GM11168 (cell line): ENCODE data around the gene RNU7-1.

ENCODE experiments used
- in situ Hi-C: fragments of 300-500 bp; cut with MboI; formaldehyde crosslinking; loops from one replicate; pipeline ENCODE4 v1.12.0; 2022; ENCODE audit warnings: low sequenced_read_pairs; ENCODE audit not compliant: unreplicated experiment

RNU7-1 gene

GRCh38 chr12:6952121-6952862 is 8.7 kb downstream of the RNU7-1 start:
- in situ Hi-C loops: no loop called here

- in situ Hi-C loops: no loop called here
Measured at GRCh38 chr12:6952863-6953441, 9.3 kb downstream of the RNU7-1 start.

DNA sequence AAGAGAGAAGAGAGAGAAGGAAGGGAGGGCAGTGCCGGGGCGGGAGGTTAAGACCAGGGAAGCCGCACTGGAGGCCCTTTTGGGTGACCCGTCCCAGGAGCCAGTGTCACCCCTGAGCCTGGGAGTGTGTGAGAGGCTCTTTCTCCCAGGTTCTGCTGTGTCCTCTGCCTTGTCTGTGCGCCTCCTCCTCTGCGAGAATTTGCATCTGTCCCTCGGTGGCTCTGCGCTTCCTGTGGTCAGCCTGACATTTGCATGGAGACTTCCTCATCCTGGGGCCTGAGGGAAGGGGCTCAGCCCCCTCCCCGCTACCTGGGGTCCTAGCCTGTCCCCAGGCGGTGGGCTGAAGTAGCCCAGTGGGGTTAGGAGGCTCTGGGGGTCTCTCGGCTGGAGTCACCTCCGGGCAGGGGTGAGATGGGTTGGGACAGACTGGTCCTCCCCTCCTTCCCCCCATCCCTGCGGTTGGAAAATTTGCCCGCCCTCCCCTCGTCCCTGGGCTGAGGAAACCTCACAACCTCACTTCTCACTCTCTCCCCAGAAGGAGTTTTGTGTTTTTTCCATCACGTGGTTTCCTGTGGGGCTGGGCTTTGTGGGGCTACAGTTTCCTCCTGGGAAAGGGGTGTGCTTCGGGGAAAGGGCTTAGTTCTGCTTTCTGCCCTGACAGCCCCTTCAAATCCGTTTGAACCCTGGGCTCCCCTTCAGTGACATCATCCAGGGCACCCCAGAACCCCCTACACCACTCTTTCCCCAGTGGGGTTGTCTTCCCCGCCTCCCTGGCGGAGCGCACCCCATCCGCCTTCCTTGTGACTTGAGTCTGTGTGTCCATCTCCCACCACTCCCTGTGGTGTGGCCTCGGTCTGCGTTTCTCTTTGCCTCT is 10.1 kb downstream of the RNU7-1 start:
- in situ Hi-C loops: no loop called here

GRCh38 chr12:6954316-6955107 is 10.9 kb downstream of the RNU7-1 start:
- in situ Hi-C loops: no loop called here

DNA sequence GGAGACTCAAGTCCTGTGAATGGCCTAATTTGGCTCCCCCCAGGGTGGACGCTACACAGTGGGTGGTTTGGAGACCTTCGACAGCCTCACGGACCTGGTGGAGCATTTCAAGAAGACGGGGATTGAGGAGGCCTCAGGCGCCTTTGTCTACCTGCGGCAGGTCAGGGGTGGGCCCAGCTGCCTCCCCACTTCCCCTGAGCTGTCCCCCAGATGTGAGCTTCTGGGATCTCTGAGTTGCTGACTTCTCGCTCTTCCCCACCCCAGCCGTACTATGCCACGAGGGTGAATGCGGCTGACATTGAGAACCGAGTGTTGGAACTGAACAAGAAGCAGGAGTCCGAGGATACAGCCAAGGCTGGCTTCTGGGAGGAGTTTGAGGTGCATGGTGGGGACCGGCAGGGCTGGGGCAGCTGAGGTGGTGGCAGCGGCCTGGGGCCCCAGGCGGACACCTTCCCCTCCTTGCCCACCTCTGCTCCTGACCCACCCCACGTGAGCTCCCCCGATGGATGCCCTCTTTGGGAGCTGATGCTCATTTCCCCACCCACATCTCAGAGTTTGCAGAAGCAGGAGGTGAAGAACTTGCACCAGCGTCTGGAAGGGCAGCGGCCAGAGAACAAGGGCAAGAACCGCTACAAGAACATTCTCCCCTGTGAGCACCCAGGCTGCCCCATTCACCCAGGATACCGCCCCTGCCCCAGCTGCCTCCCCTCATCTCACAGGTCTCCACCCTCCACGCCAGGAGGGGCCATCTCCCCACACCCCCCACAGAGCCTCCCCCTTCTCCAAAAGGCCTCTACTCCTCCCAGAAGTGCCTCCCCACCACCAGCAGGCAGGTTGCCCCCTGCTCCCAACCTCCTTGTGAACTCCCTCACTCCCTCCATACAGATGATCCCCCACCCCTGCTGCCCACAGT is 11.7 kb downstream of the RNU7-1 start:
- in situ Hi-C loops: no loop called here

DNA sequence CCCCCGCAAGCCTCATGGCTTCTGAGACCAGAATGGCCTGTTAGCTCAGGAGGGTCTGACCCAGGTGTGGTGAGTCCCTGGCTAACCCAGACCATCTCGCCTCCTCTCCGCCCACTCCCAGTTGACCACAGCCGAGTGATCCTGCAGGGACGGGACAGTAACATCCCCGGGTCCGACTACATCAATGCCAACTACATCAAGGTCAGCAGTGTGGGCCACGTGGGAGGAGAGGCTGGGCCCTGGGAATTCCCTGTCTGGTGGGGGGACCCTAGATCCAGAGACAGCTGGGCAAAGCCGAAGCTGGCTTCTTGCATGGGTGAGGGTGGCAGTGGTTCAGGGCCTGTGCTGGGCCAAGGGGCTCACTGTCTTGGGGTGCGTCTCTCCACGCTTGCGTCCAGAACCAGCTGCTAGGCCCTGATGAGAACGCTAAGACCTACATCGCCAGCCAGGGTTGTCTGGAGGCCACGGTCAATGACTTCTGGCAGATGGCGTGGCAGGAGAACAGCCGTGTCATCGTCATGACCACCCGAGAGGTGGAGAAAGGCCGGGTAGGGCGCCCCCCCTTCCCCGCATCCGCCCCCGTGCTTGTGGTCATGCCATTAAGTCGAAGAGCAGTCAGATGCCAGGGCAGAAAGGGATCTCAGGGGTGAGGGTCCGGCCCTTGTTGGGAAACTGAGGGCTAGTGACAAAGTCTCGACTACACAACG is 12.6 kb downstream of the RNU7-1 start:
- in situ Hi-C loops: no loop called here

GRCh38 chr12:6957151-6957701 is 13.6 kb downstream of the RNU7-1 start:
- in situ Hi-C loops: no loop called here

- in situ Hi-C loops: no loop called here
Measured at GRCh38 chr12:6957741-6958608, 14.4 kb downstream of the RNU7-1 start.

DNA sequence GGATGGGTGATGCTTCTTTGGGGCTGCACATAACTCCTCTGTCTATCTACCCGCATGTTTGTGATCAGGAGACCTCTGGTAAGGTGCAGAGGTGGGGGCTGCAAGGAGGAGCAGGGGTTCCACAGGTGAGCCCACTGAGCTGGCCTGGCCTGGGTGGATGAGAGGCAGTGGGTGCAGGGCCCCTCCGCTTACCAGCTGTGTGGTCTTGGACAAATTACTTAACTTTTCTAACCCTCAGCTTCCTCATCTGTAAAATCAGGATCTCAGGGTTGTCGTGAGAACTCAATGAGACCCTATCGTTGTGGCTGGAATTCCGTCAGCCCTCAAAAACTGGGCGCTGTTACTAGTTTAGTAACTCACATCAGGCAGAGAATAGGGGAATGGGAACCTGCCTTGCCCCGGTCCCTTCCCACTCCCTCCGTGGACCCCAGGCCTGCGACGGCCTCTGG is 15.0 kb downstream of the RNU7-1 start:
- in situ Hi-C loops: no loop called here

GRCh38 chr12:6959058-6959804 is 15.6 kb downstream of the RNU7-1 start:
- in situ Hi-C loops: no loop called here

GRCh38 chr12:6959805-6960592 is 16.4 kb downstream of the RNU7-1 start:
- in situ Hi-C loops: no loop called here

GRCh38 chr12:6960593-6961277 is 17.1 kb downstream of the RNU7-1 start:
- in situ Hi-C loops: no loop called here

DNA sequence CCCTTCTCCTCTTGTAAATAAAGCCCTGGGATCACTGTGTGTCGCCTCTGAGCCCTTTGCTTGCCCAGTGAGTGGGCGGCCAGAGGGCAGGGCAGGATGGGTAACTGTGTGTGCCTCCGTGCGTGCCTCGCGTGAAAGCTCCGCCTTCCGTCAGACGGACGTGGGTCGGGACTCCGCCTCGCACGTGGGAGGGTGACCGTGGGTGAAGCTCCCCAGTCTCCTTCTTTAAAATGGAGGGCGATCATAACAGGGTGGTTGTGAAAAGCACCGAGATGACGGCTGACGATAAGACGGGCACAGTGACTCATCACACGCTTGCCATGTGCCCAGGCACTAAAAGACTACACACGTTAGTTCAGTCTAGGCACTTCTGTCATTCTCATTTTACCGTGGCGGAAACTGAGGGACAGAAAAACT is 17.7 kb downstream of the RNU7-1 start:
- in situ Hi-C loops: no loop called here

DNA sequence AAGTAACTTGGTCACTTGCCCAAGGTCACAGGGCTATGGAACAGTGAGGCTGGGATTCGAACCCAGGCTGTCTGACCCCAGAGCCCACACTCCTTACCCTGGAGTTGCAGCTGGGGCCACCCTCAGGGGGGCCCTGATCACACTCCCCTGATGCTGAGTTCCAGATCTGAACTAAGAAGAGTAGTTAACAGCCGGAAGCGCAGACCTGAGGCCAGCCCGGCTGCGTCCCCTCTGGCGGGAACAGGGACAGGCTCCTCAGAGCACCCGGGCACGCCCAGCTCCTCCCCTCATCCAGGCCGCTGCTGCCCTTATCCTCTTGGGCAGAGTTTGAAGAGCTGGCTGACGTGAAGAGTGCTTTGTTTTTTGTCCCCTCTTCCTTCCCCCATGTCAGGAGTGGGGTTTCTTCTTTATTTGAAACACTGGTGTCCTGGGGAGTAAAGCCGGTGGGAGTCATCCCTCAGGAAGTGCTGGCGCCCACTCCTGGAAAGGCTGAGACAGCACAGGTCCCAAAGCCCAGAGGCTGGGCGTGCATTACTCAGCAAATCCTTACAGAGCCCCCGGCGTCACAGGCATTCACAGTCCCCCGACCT is 18.2 kb downstream of the RNU7-1 start:
- in situ Hi-C loops: no loop called here
